A673 (cell line): ENCODE results near the gene PPP1R12C. TPM values are rescaled to one million over a fixed set of nuclear protein-coding genes. Genes with fewer than 3 reads are reported as not detected.

Experiments
- BruUV-seq: library from RNA; stranded (reverse); fragments of 400-500 nt; replicated peaks from 2 replicates; lab custom pipeline; 2021; lab: Mats Ljungman, UMichigan
- CTCF ChIA-PET: fragments of 300-600 bp; sonication (Branson Sonifier 250); formaldehyde crosslinking; loops from one replicate; lab custom pipeline; 2022; ENCODE audit warnings: antibody characterized with exemption; lab: Charles Lee
- POLR2A ChIA-PET: fragments of 300-600 bp; sonication (Branson Sonifier 250); formaldehyde crosslinking; loops from one replicate; lab custom pipeline; 2022; ENCODE audit warnings: antibody characterized with exemption; ENCODE audit not compliant: low non-redundant PET; lab: Charles Lee
- DNase-seq: peaks from one replicate; pipeline ENCODE4 v3.0.0-alpha.2; 2015; ENCODE audit warnings: low spot score
- H3K27ac ChIP-seq: fragments of 200-600 bp; sonication (generic); 2 replicates; pipeline ENCODE4 v1.5.1; 2016; ENCODE audit warnings: mixed run types, low read depth, mild to moderate bottlenecking, mixed read lengths, antibody characterized with exemption, low read length; ENCODE audit not compliant: poor library complexity, severe bottlenecking
- H3K27me3 ChIP-seq: fragments of 200-600 bp; sonication (generic); replicated peaks from 2 replicates; pipeline ENCODE4 v1.6.1; 2017; ENCODE audit warnings: mixed run types, low read depth, mild to moderate bottlenecking, mixed read lengths, antibody characterized with exemption, low read length; ENCODE audit not compliant: insufficient read depth, poor library complexity
- H3K36me3 ChIP-seq: fragments of 200-600 bp; sonication (generic); 2 replicates; pipeline ENCODE4 v1.6.1; 2016; ENCODE audit warnings: mixed run types, mild to moderate bottlenecking, mixed read lengths, antibody characterized with exemption, low read length; ENCODE audit not compliant: insufficient read depth, poor library complexity, severe bottlenecking
- H3K4me1 ChIP-seq: fragments of 200-600 bp; sonication (generic); 2 replicates; pipeline ENCODE4 v1.6.1; 2017; ENCODE audit warnings: mixed run types, mild to moderate bottlenecking, mixed read lengths, antibody characterized with exemption, low read length; ENCODE audit not compliant: insufficient read depth, poor library complexity, severe bottlenecking
- H3K4me3 ChIP-seq: fragments of 200-600 bp; sonication (generic); 2 replicates; pipeline ENCODE4 v1.5.1; 2016; ENCODE audit warnings: low read depth, mixed run types, mild to moderate bottlenecking, mixed read lengths, low read length; ENCODE audit not compliant: poor library complexity, severe bottlenecking
- H3K9me3 ChIP-seq: fragments of 200-600 bp; sonication (generic); 2 replicates; pipeline ENCODE4 v1.6.1; 2016; ENCODE audit warnings: mixed run types, low read depth, mild to moderate bottlenecking, mixed read lengths, antibody characterized with exemption, low read length; ENCODE audit not compliant: poor library complexity, severe bottlenecking
- EZH2 ChIP-seq: fragments of 200-600 bp; sonication (generic); IDR thresholded peaks from 2 replicates; pipeline ENCODE4 v1.6.1; 2017; ENCODE audit warnings: borderline replicate concordance, low read depth, mild to moderate bottlenecking, mixed read lengths, antibody characterized with exemption, low read length; ENCODE audit not compliant: poor library complexity, severe bottlenecking
- intact Hi-C: fragments of 100-400 bp; cut with micrococcal nuclease; formaldehyde crosslinking; loops from one replicate; pipeline ENCODE4 v1.10.0; 2022; ENCODE audit not compliant: unreplicated experiment
- total RNA-seq: library from RNA; stranded (reverse); gene quantifications from 2 replicates; pipeline ENCODE4 v1.2.3, GENCODE V29; 2021
- TF ChIP-seq, protein P1 (sequence below): fragments of 300-800, 200-600 bp; sonication (generic); conservative IDR thresholded peaks from 2 replicates; pipeline ENCODE4 v1.5.1; 2017; ENCODE audit warnings: low read depth, mild to moderate bottlenecking, antibody characterized with exemption, low read length, moderate library complexity, mixed read lengths

The PPP1R12C gene
- total RNA-seq, 1 experiment from 2014 or later: 94.6 TPM

DNA sequence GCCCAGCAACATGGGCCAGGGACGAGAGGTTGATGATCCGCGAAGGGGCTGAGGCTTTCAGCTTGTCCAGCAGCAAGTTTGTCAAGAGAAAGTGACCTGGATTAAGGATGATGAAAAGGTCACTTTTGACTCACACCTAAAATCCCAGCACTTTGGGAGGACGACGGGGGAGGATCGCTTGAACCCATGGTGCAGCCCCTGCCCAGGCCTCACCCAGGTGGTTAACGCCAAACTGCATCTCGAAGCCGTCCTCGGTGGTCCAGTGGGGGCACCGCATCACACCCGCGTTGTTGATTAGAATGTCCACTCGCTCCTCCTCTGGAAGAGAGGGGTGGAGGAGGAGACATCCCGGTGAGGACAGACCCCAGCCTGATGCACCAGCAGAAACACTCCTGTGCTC is 69.0 kb downstream of the PPP1R12C start:
- Histone ChIP-seq H3K36me3 (peaks cover 42% of the 10 kb centered on the region), H3K9me3 (no peaks in the 10 kb centered on the region), H3K27me3 (no peaks in the 10 kb centered on the region), H3K4me3 (no peak overlapping the region), H3K4me1 (no peaks in the 10 kb centered on the region), H3K27ac (no peak overlapping the region)
- no TSS peak for BruUV-seq
- intact Hi-C loops: no loop called here
- DNase-seq: no peak
- TF ChIP-seq EZH2: no peak
- TF ChIP-seq, protein P1, sequence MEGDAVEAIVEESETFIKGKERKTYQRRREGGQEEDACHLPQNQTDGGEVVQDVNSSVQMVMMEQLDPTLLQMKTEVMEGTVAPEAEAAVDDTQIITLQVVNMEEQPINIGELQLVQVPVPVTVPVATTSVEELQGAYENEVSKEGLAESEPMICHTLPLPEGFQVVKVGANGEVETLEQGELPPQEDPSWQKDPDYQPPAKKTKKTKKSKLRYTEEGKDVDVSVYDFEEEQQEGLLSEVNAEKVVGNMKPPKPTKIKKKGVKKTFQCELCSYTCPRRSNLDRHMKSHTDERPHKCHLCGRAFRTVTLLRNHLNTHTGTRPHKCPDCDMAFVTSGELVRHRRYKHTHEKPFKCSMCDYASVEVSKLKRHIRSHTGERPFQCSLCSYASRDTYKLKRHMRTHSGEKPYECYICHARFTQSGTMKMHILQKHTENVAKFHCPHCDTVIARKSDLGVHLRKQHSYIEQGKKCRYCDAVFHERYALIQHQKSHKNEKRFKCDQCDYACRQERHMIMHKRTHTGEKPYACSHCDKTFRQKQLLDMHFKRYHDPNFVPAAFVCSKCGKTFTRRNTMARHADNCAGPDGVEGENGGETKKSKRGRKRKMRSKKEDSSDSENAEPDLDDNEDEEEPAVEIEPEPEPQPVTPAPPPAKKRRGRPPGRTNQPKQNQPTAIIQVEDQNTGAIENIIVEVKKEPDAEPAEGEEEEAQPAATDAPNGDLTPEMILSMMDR: no peak
- POLR2A ChIA-PET: no interaction called here
- CTCF ChIA-PET: no interaction called here

DNA sequence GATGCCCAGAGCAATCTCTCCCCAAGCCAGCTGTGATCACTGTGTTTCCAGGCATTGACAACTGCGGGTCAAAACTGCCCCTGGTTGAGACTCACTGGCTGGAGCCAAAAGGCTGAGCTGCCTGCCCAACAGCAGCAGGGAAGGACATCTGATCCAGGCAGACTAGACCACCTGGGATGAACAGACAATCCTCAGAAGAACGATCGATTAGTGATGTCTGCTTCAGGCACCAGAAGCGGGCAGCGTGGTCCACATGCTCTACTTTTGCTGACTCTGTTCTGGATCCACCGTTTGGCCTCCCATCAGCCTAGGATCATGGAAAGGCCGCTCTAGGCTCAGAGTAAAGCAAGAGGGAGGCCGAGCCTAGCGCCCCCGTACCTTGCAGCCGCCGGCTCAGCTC is 69.5 kb downstream of the PPP1R12C start:
- CTCF ChIA-PET: no interaction called here
- POLR2A ChIA-PET: no interaction called here
- TF ChIP-seq, protein P1: no peak
- no peak for TF ChIP-seq EZH2
- Histone ChIP-seq H3K27ac (no peak overlapping the region), H3K9me3 (no peaks in the 10 kb centered on the region), H3K27me3 (no peaks in the 10 kb centered on the region), H3K4me3 (no peak overlapping the region), H3K36me3 (peaks cover 42% of the 10 kb centered on the region), H3K4me1 (no peaks in the 10 kb centered on the region)
- DNase-seq: no peak
- BruUV-seq: no TSS peak
- intact Hi-C loops: no loop called here

DNA sequence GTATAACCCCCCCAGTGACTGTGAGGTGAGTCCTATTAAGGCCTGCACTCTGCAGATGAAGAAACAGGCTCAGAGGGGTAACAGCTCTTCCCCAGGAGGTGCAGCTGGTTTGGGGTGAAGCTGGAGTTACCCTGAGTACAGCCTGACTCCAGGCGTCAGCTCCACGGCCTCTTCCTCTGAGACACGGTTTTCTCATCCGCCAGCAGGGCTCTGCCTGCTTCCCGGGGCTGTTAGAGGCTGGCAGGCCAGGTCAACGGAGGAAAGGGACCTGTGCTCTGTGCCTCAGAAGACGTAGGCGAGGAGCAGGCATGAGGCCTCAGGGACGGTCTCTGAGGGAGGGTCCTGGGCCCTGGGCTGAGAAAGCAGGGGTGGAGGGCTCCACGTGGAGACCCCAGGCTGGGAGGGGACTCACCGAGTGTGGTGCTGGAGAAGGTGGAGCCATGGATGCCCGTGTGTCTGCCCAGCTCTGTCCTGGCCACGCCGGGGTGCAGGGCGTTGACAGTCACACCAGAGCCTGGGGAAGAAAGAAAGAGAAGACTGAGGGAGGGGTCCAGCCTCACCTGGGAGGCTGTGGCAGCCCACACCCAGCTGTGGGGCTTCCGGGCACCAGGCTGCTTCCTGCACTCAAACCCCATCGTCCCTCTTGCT is 70.3 kb downstream of the PPP1R12C start:
- DNase-seq: no peak
- TF ChIP-seq, protein P1: no peak
- TF ChIP-seq EZH2: no peak
- no peaks in the 10 kb centered on the region for H3K4me1 ChIP-seq
- CTCF ChIA-PET: no interaction called here
- BruUV-seq: no TSS peak
- POLR2A ChIA-PET: interaction anchor here (0.6 kb wide), 1 partner anchor 75 kb away, joined by 3 read pairs; no protein-coding TSS in a partner anchor
- H3K27me3 ChIP-seq: no peaks in the 10 kb centered on the region
- peaks cover 42% of the 10 kb centered on the region for H3K36me3 ChIP-seq
- intact Hi-C loops: no loop called here
- no peak overlapping the region for H3K27ac ChIP-seq
- H3K9me3 ChIP-seq: no peaks in the 10 kb centered on the region
- no peak overlapping the region for H3K4me3 ChIP-seq
